GM10248 (cell line): ENCODE data around the gene MS4A12.

ENCODE experiments used
- CTCF ChIA-PET: fragments of 300-600 bp; sonication (Branson Sonifier 250); formaldehyde crosslinking; extraction: SDS; loops from one replicate; lab custom pipeline; 2021; ENCODE audit warnings: antibody characterized with exemption; lab: Yijun Ruan, JAX
- POLR2A ChIA-PET: fragments of 350-650 bp; sonication (Branson Sonifier 250); formaldehyde crosslinking; extraction: SDS; loops from one replicate; lab custom pipeline; 2020; ENCODE audit warnings: antibody characterized with exemption; lab: Yijun Ruan, JAX
- DNase-seq: peaks from one replicate; pipeline ENCODE4 v3.0.0; 2012; ENCODE audit errors: extremely low spot score
- TF ChIP-seq, protein P1 (sequence below): IDR thresholded peaks from 2 replicates; pipeline ENCODE4 v1.5.1; 2012; ENCODE audit warnings: mild to moderate bottlenecking, low read depth; ENCODE audit errors: extremely low read depth, missing control alignments, control extremely low read depth

Gene MS4A12

DNA sequence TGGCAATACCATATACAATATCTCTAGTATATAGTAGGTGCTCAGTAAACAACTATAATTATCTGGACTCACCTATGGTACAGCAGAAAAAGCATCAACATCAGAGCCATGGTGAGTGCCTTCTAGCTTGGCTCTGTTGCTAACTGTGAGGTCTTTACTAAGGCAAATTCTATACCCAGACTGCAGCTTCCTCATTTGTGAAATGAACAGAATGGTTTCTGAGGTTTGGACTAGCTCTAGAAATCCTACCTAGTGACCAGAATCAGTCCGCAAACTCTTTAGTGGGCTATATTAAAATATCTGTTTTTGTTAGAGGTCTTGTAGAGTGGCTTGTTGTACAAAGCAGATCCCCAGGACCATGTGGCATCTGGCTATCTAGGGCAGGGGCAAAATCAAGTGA lies 33.2 kb upstream of the MS4A12 start:
- ChIA-PET CTCF (interaction anchor here (0.8 to 7.2 kb wide), 9 partner anchors 9 to 304 kb away, joined by 3 to 42 read pairs (median 4); no protein-coding TSS in a partner anchor), POLR2A (interaction anchor here (1.1 kb wide), 1 partner anchor 790 kb away, joined by 3 read pairs; the partner anchor contains the start of gene PATL1)
- TF ChIP-seq, protein P1, sequence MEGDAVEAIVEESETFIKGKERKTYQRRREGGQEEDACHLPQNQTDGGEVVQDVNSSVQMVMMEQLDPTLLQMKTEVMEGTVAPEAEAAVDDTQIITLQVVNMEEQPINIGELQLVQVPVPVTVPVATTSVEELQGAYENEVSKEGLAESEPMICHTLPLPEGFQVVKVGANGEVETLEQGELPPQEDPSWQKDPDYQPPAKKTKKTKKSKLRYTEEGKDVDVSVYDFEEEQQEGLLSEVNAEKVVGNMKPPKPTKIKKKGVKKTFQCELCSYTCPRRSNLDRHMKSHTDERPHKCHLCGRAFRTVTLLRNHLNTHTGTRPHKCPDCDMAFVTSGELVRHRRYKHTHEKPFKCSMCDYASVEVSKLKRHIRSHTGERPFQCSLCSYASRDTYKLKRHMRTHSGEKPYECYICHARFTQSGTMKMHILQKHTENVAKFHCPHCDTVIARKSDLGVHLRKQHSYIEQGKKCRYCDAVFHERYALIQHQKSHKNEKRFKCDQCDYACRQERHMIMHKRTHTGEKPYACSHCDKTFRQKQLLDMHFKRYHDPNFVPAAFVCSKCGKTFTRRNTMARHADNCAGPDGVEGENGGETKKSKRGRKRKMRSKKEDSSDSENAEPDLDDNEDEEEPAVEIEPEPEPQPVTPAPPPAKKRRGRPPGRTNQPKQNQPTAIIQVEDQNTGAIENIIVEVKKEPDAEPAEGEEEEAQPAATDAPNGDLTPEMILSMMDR: no peak
- no peak for DNase-seq

DNA sequence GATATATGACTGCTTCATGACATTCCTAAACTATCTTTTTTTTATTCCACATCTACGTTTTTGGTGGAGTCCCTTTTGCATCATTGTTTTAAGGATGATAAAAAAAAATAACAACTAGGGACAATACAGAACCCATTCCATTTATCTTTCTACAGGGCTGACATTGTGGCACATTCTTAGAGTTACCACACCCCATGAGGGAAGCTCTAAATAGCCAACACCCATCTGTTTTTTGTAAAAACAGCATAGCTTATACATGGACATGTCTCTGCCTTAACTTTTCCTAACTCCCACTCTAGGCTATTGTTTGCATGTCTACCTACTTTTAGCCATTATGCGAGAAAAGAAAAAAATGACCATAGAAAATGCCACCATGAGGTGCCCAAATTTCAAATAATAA lies 23.7 kb upstream of the MS4A12 start:
- ChIA-PET CTCF (interaction anchor here (1.1 to 1.6 kb wide), 2 partner anchors 9 to 105 kb away, joined by 3 to 4 read pairs; no protein-coding TSS in a partner anchor), POLR2A (no interaction called here)
- TF ChIP-seq, protein P1: no peak
- no peak for DNase-seq

DNA sequence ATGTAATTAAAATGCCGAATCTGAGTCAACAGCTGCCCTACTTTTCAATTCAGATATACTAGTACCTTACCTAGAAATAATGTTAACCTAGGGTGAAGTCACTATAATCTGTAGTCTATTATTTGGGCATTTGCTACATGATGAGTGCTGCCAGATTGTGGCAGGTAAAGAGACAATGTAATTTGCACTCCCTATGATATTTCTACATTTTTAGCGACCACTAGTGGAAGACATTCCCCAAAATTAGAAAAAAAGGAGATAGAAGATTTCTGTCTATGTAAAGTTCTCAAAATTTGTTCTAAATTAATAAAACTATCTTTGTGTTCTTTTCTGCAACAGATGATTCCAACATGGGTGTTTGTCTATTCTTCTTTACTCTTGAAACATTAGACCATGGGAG lies 22.9 kb upstream of the MS4A12 start:
- ChIA-PET POLR2A (no interaction called here), CTCF (interaction anchor here (1.4 kb wide), 1 partner anchor 107 kb away, joined by 4 read pairs; no protein-coding TSS in a partner anchor)
- no peak for DNase-seq
- TF ChIP-seq, protein P1: no peak

DNA sequence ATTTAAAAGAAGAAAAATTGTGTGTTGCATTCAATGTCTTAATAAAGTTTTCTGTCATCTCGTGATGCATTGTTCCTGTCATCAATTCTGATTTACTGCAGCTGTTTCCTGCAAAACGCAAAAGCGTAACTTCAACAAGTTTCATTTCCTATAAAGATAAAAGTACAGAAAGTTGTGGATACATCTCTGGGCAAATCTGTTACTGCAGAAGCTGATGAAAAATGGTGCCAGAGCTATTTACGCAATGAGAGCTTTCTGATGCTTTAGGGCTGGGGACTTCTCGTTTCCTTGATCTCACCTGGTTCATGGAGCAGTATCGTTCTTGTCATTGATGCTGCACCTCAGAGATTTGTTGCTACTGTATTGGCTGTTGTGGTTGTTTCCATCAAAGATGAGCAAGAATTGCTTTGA lies 15.5 kb upstream of the MS4A12 start:
- ChIA-PET POLR2A (no interaction called here), CTCF (interaction anchor here (1.0 to 1.7 kb wide), 5 partner anchors 10 to 114 kb away, joined by 3 to 8 read pairs (median 4); no protein-coding TSS in a partner anchor)
- no peak for DNase-seq
- TF ChIP-seq, protein P1: no peak

DNA sequence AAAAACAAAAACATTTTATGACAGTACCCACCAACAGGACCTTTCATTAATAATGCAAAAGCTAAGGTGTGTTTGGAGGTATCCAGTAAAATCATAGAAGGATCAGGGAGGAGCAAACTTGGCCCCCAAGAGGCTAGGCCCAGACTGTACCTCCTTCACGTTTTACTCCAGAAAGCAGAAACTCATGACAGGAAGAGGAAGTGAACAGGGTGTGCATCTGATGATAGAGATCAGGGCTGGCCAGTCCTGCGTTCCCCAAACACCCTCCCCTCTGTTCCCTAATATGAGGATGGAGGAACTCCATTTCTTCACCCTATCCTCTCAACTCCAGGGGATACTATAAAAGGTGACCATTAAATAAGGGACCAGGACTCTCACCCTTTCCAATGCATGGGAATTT lies 10.2 kb upstream of the MS4A12 start:
- TF ChIP-seq, protein P1: no peak
- no peak for DNase-seq
- CTCF ChIA-PET: interaction anchor here (1.0 to 4.4 kb wide), 4 partner anchors 11 to 217 kb away, joined by 3 to 45 read pairs (median 7); no protein-coding TSS in a partner anchor
- POLR2A ChIA-PET: no interaction called here

DNA sequence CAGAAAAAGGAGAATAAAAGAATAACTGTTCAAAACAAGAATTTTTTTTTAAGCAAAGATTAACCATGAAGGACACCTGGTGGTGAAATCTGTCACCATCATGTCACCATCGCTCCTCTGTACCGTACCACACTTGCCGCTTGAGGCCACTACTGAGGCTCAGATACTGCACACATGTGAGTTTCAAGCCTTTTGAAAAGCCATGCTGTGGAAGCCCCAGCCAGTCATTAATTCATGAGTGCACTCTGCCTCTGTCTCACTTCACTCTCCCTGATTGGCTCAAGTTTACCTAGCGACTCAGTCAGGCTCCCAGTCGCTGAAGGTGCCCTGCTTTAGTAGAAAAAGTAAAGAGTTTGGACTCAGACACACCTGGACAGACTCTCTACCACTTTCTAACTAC lies 6.6 kb upstream of the MS4A12 start:
- peak; percentile 85 for DNase-seq
- TF ChIP-seq, protein P1: peak; percentile 92
- ChIA-PET POLR2A (no interaction called here), CTCF (interaction anchor here (1.2 to 4.4 kb wide), 11 partner anchors 10 to 221 kb away, joined by 3 to 45 read pairs (median 8); partner anchors contain the start of gene MS4A1)
